Left lobe of liver (tissue), 2 donors: ENCODE data around the gene SLC38A8. TPM values are rescaled to one million over a fixed set of nuclear protein-coding genes. Genes with fewer than 3 reads are reported as not detected.
A peak's percentile ranks its signal among the peaks of the same experiment; 100 is the strongest.

Source experiments
- ATAC-seq: fragments of 200-7000 bp; cut with Tn5 transposase; one replicate; pipeline ENCODE4 v1.9.1; 2020; ENCODE audit warnings: mild to moderate bottlenecking, moderate library complexity
- DNase-seq: peaks from one replicate; pipeline ENCODE4 v3.0.0-alpha.2; 2020; ENCODE audit warnings: low spot score
- total RNA-seq: library from RNA; stranded (reverse); gene quantifications from one replicate; pipeline ENCODE4 v1.2.1, GENCODE V29; 2021
- donor health status: DM: no; HTN: no; CAD: no; lungs with moderate emphysema.
- donor health status: DM: no; HTN: yes; CAD: no.

Gene SLC38A8
- total RNA-seq, 1 donor from 2014 or later: not detected

DNA sequence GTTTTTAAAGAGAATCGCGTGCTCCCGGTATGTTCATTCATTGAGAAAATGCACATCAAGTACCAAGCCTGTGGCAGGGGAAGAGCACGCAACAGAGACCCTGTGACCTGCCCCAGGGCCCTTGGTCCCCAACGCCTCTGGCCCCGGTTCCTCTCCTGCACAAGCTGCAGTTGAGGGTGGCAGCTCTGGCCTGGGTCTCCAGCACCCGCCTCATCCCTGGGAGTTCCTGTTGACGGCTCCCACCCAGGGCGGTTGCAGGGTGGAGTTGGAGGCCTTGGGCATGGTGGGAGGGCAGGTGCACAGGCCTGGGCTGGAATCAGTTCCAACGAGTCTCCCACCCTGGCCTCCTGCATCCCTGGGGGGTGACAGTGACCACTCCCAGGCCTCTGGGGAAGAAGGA is 69.5 kb downstream of the SLC38A8 start:
- no peak for ATAC-seq
- DNase-seq: no peak

DNA sequence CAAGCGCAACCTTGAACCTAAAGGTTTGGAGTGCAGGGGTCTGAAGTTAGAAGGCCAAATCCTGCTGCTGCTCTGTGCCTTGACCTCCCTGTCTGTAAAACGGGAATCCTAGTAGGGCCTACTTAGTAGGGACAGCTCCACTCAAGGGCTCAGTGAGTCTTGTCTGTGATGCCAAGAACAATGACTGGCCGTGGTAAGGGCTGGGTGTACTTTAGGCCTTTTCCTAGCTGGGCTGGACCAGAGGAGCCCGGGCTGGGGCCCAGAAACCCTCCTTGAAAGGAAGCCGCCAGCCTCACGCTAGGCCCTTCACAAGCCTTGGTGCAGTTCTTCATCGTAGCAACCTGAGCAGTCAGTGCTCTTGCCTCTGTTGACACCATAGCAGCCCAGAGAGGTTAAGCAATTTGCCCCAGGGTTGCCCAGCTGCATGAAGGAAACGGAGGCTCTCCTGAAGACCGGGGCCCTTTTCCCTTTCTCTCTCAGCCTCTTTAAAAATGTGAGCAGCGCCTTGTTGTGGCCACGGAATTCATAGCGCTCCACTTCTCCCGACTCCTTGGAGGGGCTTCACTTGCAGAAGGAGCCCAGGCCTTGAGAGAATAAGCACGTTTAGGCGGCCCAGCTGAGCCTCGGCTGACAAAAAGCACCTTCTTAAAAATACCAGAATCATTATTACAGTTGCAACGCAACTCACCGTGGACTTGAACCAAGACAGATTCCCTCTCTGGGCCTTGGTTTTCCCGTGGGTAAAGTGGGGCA is 70.2 kb downstream of the SLC38A8 start:
- DNase-seq (no peak), ATAC-seq (no peak)

DNA sequence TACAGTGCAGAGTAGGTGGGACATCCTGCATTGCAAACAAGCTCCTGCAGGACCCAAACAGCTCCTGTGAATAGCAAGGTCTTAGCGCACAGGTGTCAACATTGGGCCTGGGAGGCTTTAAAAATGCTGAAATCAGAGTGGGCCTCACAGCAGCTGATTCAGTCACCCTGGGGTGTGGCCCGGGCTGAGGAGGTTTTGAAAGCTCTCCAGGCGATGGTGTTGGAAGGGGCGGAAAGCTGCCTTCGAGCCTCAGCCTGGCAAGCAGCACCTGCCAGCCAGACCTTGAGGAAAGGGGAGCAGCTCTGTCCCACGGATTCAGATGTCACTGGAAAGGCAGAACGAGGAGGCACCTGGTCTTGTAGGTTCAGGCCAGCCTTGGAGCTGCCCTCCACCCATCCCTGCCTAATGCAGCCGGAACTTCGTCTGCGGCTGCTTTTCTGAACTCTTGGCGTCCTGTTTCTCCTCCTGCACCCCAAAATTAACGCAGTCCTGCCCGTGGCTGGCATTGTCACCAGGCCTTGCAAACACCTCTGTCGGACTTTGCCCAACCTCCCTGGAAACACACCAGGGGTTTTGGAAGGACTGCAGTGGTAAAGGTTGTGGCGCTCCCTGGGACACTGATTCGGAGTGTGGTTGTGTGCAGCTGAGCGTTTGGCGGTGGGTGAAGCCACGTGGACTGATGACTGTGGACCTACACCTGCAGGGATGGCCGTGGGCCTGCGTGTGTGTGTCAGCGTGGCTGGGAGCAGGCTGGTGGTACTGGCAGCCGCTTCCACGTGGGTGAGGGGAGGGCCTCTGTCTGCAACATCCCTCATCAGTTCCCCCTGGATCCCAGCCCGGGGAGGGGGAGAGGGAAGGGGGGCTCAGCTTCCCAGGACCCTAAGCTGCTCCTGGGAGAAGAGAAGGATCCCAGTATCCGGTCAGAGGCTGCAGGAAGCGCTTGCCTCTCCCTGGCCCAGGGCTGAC is 71.1 kb downstream of the SLC38A8 start:
- ATAC-seq: peak; percentile 71
- DNase-seq: peak; percentile 71

- DNase-seq: no peak
- no peak for ATAC-seq
Observed at GRCh38 chr16:83970430-83970815, 72.2 kb downstream of the SLC38A8 start.

GRCh38 chr16:83969771-83970429 is 72.7 kb downstream of the SLC38A8 start:
- DNase-seq (no peak), ATAC-seq (peak; percentile 10)

DNA sequence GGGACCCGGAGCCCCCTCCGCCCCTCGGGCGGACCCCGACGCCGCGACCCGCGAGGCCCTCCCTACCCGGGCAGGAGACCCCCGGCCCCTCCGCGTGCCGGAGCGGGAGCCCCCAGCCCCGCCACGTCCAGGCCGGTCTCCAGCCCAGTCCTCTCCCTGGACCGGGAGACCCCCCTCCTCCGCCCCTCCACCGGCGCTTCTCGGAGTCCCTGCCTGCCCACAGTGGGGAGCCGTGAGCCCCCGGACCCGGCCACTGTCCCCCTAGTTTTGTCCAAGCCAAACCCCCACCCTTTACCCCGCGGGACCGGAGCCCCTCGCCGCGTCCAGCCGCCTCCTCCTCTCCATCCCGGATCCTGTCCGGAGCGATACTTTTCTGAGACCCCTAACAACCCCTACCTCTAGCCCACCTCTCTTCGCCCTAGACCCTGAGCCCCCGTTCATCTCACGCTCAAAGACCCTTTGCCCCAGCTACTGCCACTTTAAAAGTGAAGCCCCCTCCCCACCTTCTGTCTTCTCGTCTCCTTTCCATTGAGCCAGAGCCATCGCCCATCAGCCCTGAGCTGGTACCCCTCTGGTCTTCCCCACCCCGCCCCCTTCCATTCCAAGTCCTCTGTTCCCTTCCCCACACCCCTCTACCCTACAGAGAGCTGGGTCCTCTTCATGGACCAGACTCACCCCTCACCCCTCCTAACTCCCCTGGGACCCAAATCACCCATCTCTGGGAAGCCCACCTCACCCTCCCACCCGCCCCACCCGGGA is 73.5 kb downstream of the SLC38A8 start:
- DNase-seq (no peak), ATAC-seq (no peak)

- no peak for DNase-seq
- peak; percentile 2 for ATAC-seq
Observed at GRCh38 chr16:83968306-83968851, 74.2 kb downstream of the SLC38A8 start.

- ATAC-seq (peak; percentile 45), DNase-seq (no peak)
Observed at GRCh38 chr16:83967838-83968305, 74.7 kb downstream of the SLC38A8 start, which contains the start of gene NECAB2. TSS of gene NECAB2 (plus strand) at chr16:83968244. CDS start at chr16:83968649, 405 bp downstream.

DNA sequence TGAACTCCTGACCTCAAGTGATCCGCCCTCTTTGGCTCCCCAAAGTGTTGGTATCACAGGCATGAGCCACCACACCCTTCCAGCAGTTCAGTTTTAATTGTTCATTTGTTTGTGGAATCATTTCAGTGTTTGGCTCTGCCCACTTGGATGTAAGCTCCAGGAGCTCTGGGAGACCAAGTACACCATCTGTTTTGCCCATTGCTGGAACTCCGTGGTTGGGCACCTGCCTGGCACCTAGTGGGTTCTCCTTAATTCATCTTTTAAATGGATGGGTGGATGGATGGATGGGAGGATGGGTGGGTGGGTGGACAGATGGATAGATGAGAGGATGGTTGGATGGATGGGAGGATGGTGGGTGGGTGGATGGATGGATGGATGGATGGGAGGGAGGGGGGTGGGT is 75.5 kb downstream of the SLC38A8 start:
- ATAC-seq (no peak), DNase-seq (no peak)

- peak; percentile 9 for ATAC-seq
- DNase-seq: no peak
Observed at GRCh38 chr16:83966153-83966696, 76.4 kb downstream of the SLC38A8 start.

GRCh38 chr16:83965444-83966152 is 77.0 kb downstream of the SLC38A8 start:
- ATAC-seq: peak; percentile 1
- DNase-seq: no peak

DNA sequence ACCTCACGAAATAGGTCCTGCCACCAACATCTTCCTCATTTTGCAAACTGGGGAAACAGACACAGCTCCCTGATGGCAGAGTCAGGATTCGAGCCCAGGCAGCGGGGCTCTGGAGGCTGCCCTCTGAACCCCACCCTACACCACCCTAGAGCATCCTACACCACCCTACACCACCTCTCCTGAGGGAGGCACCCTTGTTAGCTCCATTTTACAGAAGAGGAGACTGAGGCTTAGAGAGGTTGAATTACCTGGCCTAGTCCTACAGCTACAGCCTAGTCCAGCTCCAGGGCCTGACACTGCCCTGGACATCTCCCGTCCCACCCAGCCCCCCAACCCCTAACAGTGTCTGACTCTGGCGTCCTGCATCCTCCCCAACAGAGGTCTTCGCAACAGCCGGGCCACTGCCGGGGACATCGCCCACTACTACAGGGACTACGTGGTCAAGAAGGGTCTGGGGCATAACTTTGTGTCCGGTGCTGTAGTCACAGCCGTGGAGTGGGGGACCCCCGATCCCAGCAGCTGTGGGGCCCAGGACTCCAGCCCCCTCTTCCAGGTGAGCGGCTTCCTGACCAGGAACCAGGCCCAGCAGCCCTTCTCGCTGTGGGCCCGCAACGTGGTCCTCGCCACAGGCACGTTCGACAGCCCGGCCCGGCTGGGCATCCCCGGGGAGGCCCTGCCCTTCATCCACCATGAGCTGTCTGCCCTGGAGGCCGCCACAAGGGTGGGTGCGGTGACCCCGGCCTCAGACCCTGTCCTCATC is 77.7 kb downstream of the SLC38A8 start:
- ATAC-seq (peak; percentile 15), DNase-seq (no peak)

GRCh38 chr16:83963277-83964119 is 79.1 kb downstream of the SLC38A8 start:
- ATAC-seq (no peak), DNase-seq (no peak)

GRCh38 chr16:83961591-83961990 is 81.0 kb downstream of the SLC38A8 start:
- no peak for DNase-seq
- ATAC-seq: no peak

DNA sequence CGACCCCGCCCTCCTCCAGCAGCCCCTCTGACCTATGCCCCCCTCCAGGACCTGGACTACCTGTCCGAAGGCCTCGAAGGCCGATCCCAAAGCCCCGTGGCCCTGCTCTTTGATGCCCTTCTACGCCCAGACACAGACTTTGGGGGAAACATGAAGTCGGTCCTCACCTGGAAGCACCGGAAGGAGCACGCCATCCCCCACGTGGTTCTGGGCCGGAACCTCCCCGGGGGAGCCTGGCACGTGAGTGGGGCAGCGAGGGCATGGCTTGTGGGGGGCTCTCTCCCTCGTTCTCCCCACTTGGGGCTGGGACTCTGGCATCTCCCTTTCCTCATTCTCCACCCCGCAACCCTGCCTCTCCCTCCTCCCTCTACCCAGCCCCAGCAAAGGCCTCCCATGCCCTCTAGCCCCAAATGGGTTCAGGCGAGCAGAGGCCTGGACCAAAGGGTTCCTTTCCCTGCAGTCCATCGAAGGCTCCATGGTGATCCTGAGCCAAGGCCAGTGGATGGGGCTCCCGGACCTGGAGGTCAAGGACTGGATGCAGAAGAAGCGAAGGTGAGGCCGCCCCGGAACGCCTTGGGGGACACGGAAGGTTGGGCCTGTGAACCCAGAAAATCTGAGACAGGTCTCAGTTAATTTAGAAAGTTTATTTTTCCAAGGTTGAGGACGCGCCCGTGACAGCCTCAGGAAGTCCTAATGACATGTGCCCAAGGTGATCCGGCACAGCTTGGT is 81.9 kb downstream of the SLC38A8 start:
- ATAC-seq (no peak), DNase-seq (no peak)
